Prostate gland (tissue), 2 donors: ENCODE data around the gene EIPR1. TPM values are rescaled to one million over a fixed set of nuclear protein-coding genes. Genes with fewer than 3 reads are reported as not detected.
"Not testable (repeated sequence)": the region's sequence is repeated elsewhere in the genome, so short reads cannot be mapped to it uniquely, and the experiment has no call there.

Experiments used
- DNase-seq: peaks from one replicate; pipeline ENCODE4 v3.0.0-alpha.2; 2019; ENCODE audit warnings: low spot score
- H3K27ac ChIP-seq, 2 donors: fragments of 200-600 bp; sonication (generic); 2 replicates each; pipeline ENCODE4 v1.5.1; 2017 to 2019
- H3K27me3 ChIP-seq: fragments of 200-600 bp; sonication (generic); replicated peaks from 2 replicates; pipeline ENCODE4 v1.5.1; 2019; ENCODE audit not compliant: insufficient read depth
- H3K36me3 ChIP-seq, 2 donors: fragments of 200-600 bp; sonication (generic); 1 replicate in 1 of 2; 2 replicates in 1 of 2; pipeline versions ENCODE4 v1.5.1 to v1.8.1; 2017 to 2019
- H3K4me1 ChIP-seq: fragments of 200-600 bp; sonication (generic); replicated peaks from 2 replicates; pipeline ENCODE4 v1.5.1; 2019
- H3K4me3 ChIP-seq, 2 donors: fragments of 200-600 bp; sonication (generic); 2 replicates each; pipeline ENCODE4 v1.5.1; 2017 to 2019
- H3K9me3 ChIP-seq: fragments of 200-600 bp; sonication (generic); 2 replicates; pipeline ENCODE4 v1.5.1; 2017
- POLR2A ChIP-seq: fragments of 450-650 bp; IDR thresholded peaks from one replicate; pipeline ENCODE4 v1.6.1; 2016; ENCODE audit warnings: antibody characterized with exemption, mild to moderate bottlenecking
- POLR2AphosphoS5 ChIP-seq: sonication (generic); formaldehyde crosslinking; IDR thresholded peaks from one replicate; pipeline ENCODE4 v1.6.1; 2017; ENCODE audit warnings: antibody characterized with exemption
- WGBS: methylation state at CpG from one replicate; pipeline ENCODE4 v1.1.5; 2018; 5-methylcytosine and 5-hydroxymethylcytosine counted together
- intact Hi-C: fragments of 100-400 bp; cut with DNase I; formaldehyde crosslinking; loops from one replicate; pipeline ENCODE4 v1.14.2; 2022
- total RNA-seq, 2 donors: library from RNA; depleted of rRNA; stranded (reverse); fragments of >200 nt; gene quantifications; one replicate each; pipeline ENCODE4 v1.1.0, GENCODE V29; 2016
- TF ChIP-seq, protein P1 (sequence below), 4 experiments: fragments of 200-600 bp in 2 of 4; fragments of 450-650 bp in 2 of 4; sonication (generic) in 2 of 4; IDR thresholded peaks; 1 replicate in 3 of 4; 2 replicates in 1 of 4; pipeline ENCODE4 v1.5.1; 2016 to 2019; ENCODE audit warnings: antibody characterized with exemption in 4 of 4, mild to moderate bottlenecking in 2 of 4, moderate library complexity in 2 of 4

The EIPR1 gene
- total RNA-seq, 2 donors from 2014 or later, result 30.0 to 52.3 TPM

DNA sequence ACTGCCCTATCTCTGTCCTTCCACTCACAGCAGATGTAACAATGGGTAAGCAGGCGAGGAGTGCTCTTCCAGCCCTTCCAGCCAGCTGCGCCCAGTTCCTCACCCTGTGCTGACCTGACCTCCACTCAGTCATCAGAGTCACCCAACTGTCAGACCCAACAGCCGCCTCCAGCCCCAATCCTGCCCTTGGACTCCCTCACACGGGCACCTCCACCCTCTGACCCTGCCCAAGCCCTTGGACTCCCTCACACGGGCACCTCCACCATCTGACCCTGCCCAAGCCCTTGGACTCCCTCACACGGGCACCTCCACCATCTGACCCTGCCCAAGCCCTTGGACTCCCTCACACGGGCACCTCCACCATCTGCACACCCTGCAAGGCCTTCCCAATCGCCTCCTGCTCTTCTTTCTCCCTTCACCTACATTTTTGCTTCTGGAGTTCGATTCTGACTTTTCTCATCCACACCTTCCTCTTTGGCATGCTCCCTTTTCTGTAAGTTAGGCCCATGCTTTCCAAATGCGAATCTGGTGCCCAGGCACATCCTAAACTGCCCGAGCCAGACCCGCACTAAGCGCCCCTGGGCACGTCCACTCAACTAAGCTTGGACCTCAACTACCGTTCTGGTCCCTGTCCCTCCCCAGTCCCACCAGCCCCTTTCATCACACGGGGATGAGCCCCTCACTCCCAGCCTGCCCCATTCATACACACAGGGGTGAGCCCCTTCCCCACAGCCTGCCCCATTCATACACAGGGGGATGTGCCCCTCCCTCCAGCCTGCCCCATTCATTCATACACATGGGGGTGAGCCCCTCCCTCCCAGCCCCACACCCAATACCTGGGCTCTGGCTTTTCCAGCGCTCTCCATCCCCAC lies 15.9 kb downstream of the EIPR1 start:
- H3K36me3 ChIP-seq, result no peaks in the 10 kb centered on the region
- WGBS, result 88% methylated on average over 17 of the region's 17 CpGs
- no peaks in the 10 kb centered on the region for H3K27me3 ChIP-seq
- H3K27ac ChIP-seq, result no peak overlapping the region
- intact Hi-C loops, result no loop called here
- TF ChIP-seq, protein P1, sequence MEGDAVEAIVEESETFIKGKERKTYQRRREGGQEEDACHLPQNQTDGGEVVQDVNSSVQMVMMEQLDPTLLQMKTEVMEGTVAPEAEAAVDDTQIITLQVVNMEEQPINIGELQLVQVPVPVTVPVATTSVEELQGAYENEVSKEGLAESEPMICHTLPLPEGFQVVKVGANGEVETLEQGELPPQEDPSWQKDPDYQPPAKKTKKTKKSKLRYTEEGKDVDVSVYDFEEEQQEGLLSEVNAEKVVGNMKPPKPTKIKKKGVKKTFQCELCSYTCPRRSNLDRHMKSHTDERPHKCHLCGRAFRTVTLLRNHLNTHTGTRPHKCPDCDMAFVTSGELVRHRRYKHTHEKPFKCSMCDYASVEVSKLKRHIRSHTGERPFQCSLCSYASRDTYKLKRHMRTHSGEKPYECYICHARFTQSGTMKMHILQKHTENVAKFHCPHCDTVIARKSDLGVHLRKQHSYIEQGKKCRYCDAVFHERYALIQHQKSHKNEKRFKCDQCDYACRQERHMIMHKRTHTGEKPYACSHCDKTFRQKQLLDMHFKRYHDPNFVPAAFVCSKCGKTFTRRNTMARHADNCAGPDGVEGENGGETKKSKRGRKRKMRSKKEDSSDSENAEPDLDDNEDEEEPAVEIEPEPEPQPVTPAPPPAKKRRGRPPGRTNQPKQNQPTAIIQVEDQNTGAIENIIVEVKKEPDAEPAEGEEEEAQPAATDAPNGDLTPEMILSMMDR (IDR thresholded peaks at IDR 0.05), result no peak
- TF ChIP-seq POLR2AphosphoS5 (no peak), POLR2A (no peak)
- H3K4me1 ChIP-seq, result no peaks in the 10 kb centered on the region
- H3K9me3 ChIP-seq, result no peaks in the 10 kb centered on the region
- DNase-seq, result no peak
- H3K4me3 ChIP-seq, result no peak overlapping the region

DNA sequence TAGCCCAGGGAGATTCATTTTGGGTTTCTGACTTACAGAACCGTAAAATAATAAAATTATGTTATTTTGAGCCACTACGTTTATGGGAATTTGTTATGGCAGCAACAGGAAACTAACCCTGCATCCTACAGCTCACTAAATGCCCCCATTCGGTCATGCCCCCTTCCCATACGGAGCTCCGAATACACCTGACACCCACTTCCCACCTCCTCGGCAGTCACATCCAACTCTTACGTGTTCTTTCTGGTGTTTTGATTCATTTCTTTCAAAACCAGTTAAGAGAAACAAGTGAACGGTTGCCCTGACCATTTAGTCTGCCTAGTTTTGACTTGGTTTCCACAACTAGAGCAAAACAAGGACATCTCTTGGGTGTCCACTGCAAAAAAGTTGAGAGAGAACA lies 19.7 kb downstream of the EIPR1 start:
- TF ChIP-seq, protein P1 (IDR thresholded peaks at IDR 0.05), result no peak
- TF ChIP-seq POLR2AphosphoS5 (no peak), POLR2A (no peak)
- H3K9me3 ChIP-seq, result no peaks in the 10 kb centered on the region
- H3K4me1 ChIP-seq, result no peaks in the 10 kb centered on the region
- intact Hi-C loops, result no loop called here
- no peak for DNase-seq
- no peak overlapping the region for H3K27ac ChIP-seq
- H3K36me3 ChIP-seq, result no peaks in the 10 kb centered on the region
- H3K27me3 ChIP-seq, result no peaks in the 10 kb centered on the region
- H3K4me3 ChIP-seq, result no peak overlapping the region
- WGBS, result 94% methylated on average over 8 of the region's 8 CpGs

DNA sequence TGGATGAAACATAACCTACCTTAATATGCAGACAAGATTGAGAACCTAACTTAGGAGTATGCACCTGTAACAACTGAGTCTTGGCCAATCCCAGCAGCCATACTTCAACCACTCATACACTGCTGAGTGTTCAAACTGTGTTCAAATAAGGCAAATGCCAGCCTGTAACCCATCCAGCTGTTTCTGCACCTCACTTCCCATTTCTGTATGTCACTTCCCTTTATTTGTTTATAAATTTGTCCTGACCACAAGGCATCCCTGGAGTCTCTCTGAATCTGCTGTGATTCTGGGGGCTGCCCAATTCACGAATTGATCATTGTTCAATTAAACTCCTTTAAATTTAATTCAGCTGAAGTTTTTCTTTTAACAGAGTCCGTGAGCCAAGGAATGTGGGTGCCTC lies 20.2 kb downstream of the EIPR1 start:
- H3K27me3 ChIP-seq, H3K4me3 ChIP-seq, H3K36me3 ChIP-seq, intact Hi-C loops, H3K27ac ChIP-seq, H3K4me1 ChIP-seq, H3K9me3 ChIP-seq, DNase-seq: not testable (repeated sequence)
- WGBS, result 90% methylated on average over 2 of the region's 2 CpGs

DNA sequence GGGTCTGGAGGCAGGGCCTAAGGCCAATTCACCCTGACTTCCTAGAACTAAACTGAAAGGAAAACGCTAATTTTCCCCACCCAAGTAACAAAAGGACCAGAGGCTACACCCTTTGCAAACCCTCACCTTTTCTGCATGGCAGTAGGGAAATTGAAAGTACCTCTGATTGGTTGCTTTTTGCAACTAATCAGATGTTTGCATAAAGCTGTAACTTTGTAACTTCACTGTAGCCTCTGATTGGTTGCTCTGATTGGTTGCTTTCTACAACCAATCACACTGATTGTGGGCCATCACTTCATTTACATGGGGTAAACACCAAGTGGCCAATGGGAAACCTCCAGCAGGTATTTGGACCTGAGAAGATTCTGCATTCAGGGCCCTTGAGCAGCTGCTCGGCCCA lies 20.8 kb downstream of the EIPR1 start:
- H3K36me3 ChIP-seq, result no peaks in the 10 kb centered on the region
- no peak for DNase-seq
- intact Hi-C loops, result no loop called here

GRCh38 chr2:3355951-3356569 lies 21.6 kb downstream of the EIPR1 start:
- no peaks in the 10 kb centered on the region for H3K9me3 ChIP-seq
- no peaks in the 10 kb centered on the region for H3K27me3 ChIP-seq
- 78% methylated on average over 8 of the region's 8 CpGs for WGBS
- no peak overlapping the region for H3K4me3 ChIP-seq
- no peaks in the 10 kb centered on the region for H3K4me1 ChIP-seq
- intact Hi-C loops, result no loop called here
- no peak for DNase-seq
- no peak for TF ChIP-seq POLR2AphosphoS5
- no peak for TF ChIP-seq POLR2A
- TF ChIP-seq, protein P1 (IDR thresholded peaks at IDR 0.05), result no peak
- H3K27ac ChIP-seq, result no peak overlapping the region
- H3K36me3 ChIP-seq, result no peaks in the 10 kb centered on the region

More for the DNA sequence above, 20.8 kb downstream of the EIPR1 start:
- H3K9me3 ChIP-seq, result no peaks in the 10 kb centered on the region
- H3K4me3 ChIP-seq, result no peak overlapping the region
- H3K27ac ChIP-seq, result no peak overlapping the region
- H3K4me1 ChIP-seq, result no peaks in the 10 kb centered on the region
- WGBS, result 76% methylated on average over 2 of the region's 2 CpGs
- TF ChIP-seq POLR2A (no peak), POLR2AphosphoS5 (no peak)
- TF ChIP-seq, protein P1 (IDR thresholded peaks at IDR 0.05), result no peak
- no peaks in the 10 kb centered on the region for H3K27me3 ChIP-seq
